ENCODE data around the gene SLC22A31. TPM values are rescaled to one million over a fixed set of nuclear protein-coding genes. Genes with fewer than 3 reads are reported as not detected.

Gene SLC22A31
- total and polyA plus RNA-seq, 3 experiments from 2014 or later, result not detected

GRCh38 chr16:89175280-89176146 is 24.8 kb downstream of the SLC22A31 start:
- Mint-ChIP-seq H3K9me3 (no peaks in the 10 kb centered on the region), H3K36me3 (no peaks in the 10 kb centered on the region), H3K27me3 (no peaks in the 10 kb centered on the region), H3K4me3 (no peak overlapping the region), H3K4me1 (peaks cover 5 to 10% (median 5%) of the 10 kb centered on the region in 3 donors), H3K27ac (no peak overlapping the region)
- Histone ChIP-seq H3K27ac (ENCODE audit: low read depth, low read length) (no peak overlapping the region), H3K4me3 (ENCODE audit: low read length) (no peak overlapping the region), H3K36me3 (ENCODE audit: insufficient read depth, low read length) (no peaks in the 10 kb centered on the region), H3K4me1 (ENCODE audit: insufficient read depth, low read length) (peaks cover 6% of the 10 kb centered on the region), H3K27me3 (ENCODE audit: insufficient read depth, low read length, poor library complexity, severe bottlenecking) (no peaks in the 10 kb centered on the region), H3K9me3 (ENCODE audit: low read length) (no peaks in the 10 kb centered on the region)
- DNase-seq, result no peak
- CTCF ChIA-PET, result no interaction called here
- POLR2A ChIA-PET, result interaction anchor here (0.6 kb wide), 1 partner anchor 426 kb away, joined by 3 read pairs; no protein-coding TSS in a partner anchor

DNA sequence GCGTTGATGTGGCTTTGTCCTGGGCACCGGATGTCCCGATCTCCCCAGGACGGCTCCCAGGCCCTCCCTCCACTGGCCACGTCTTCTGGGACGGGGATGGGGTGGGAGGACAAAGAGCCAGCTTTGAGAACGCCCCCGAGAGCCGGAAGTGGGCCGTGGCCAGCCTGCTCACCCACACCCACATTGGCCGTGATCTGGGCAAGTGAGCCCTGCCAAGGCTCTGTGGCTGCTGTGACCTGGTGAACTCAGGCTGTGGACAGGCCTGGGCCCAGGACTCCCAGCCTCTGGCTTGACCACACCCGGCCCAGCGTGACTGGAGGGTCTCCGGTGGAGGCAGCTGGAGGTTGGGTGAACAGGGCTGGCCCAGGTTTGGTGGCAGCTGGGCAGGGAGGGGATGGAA is 25.5 kb downstream of the SLC22A31 start:
- no peaks in the 10 kb centered on the region for H3K9me3 Mint-ChIP-seq
- POLR2A ChIA-PET, result no interaction called here
- CTCF ChIA-PET, result no interaction called here
- H3K27me3 Mint-ChIP-seq, result no peaks in the 10 kb centered on the region
- no peaks in the 10 kb centered on the region for H3K9me3 ChIP-seq (ENCODE audit: low read length)
- no peaks in the 10 kb centered on the region for H3K27me3 ChIP-seq (ENCODE audit: insufficient read depth, low read length, poor library complexity, severe bottlenecking)
- H3K36me3 ChIP-seq (ENCODE audit: insufficient read depth, low read length), result no peaks in the 10 kb centered on the region
- no peak overlapping the region for H3K27ac ChIP-seq (ENCODE audit: low read depth, low read length)
- peaks cover 6 to 15% (median 8%) of the 10 kb centered on the region in 3 donors for H3K4me1 Mint-ChIP-seq
- peaks cover 12% of the 10 kb centered on the region for H3K4me1 ChIP-seq (ENCODE audit: insufficient read depth, low read length)
- no peak overlapping the region for H3K4me3 ChIP-seq (ENCODE audit: low read length)
- no peak overlapping the region for H3K27ac Mint-ChIP-seq
- no peak for DNase-seq
- no peak overlapping the region for H3K4me3 Mint-ChIP-seq
- no peaks in the 10 kb centered on the region for H3K36me3 Mint-ChIP-seq

- H3K27ac ChIP-seq (ENCODE audit: low read depth, low read length), result no peak overlapping the region
- H3K4me1 ChIP-seq (ENCODE audit: insufficient read depth, low read length), result peaks cover 15% of the 10 kb centered on the region
- no peaks in the 10 kb centered on the region for H3K36me3 Mint-ChIP-seq
- H3K27me3 Mint-ChIP-seq, result no peaks in the 10 kb centered on the region
- DNase-seq, result no peak
- peaks cover 6 to 15% (median 8%) of the 10 kb centered on the region in 3 donors for H3K4me1 Mint-ChIP-seq
- no peaks in the 10 kb centered on the region for H3K9me3 ChIP-seq (ENCODE audit: low read length)
- H3K36me3 ChIP-seq (ENCODE audit: insufficient read depth, low read length), result no peaks in the 10 kb centered on the region
- H3K27me3 ChIP-seq (ENCODE audit: insufficient read depth, low read length, poor library complexity, severe bottlenecking), result no peaks in the 10 kb centered on the region
- no peak overlapping the region for H3K27ac Mint-ChIP-seq
- no peaks in the 10 kb centered on the region for H3K9me3 Mint-ChIP-seq
- no peak overlapping the region for H3K4me3 ChIP-seq (ENCODE audit: low read length)
- CTCF ChIA-PET, result no interaction called here
- H3K4me3 Mint-ChIP-seq, result no peak overlapping the region
- POLR2A ChIA-PET, result no interaction called here
Measured at GRCh38 chr16:89174055-89174827, 26.1 kb downstream of the SLC22A31 start.

DNA sequence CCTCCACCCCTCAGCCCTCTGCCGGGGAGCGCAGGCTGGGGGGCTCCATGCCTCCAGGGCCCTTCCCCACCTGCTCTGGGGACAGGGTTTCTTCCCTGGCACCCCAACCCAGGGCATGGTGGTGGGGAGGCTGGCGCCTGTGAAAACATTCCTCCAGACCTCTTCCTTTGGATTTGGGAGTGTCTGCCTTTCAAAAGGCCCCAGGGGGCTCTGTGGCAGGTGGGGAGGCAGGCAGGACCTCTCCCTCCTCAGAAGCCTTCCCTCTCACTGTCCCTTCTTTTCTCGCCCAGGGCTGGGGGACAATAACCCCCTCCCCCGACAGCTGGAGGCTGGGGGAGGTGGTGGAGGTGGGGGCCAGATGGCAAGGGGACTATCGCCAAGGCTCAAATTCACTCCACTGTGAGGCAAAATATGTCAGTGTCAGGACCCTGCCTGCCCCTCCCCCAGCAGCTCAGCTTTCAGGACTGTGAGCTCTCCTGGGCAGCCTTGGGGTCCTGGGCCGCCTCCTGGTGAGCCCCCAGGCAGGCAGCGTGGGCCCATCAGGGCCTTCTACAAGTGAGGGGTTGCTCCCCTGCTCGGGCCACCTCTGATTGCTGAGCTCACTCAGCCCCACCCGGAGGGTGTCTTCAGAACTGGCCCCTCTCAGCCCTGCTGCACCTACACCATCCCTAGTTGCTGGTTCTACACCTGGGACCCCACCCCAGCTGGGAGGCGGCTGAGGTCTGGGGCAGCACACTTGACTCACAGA is 27.0 kb downstream of the SLC22A31 start:
- H3K9me3 ChIP-seq (ENCODE audit: low read length), result no peaks in the 10 kb centered on the region
- peak overlapping the region in 1 of 8 donors; percentile 26 for H3K27ac Mint-ChIP-seq
- H3K4me3 ChIP-seq (ENCODE audit: low read length), result no peak overlapping the region
- no peaks in the 10 kb centered on the region for H3K27me3 Mint-ChIP-seq
- H3K4me1 ChIP-seq (ENCODE audit: insufficient read depth, low read length), result peaks cover 15% of the 10 kb centered on the region
- no peak overlapping the region for H3K4me3 Mint-ChIP-seq
- H3K36me3 Mint-ChIP-seq, result no peaks in the 10 kb centered on the region
- H3K9me3 Mint-ChIP-seq, result no peaks in the 10 kb centered on the region
- no peak overlapping the region for H3K27ac ChIP-seq (ENCODE audit: low read depth, low read length)
- no peaks in the 10 kb centered on the region for H3K36me3 ChIP-seq (ENCODE audit: insufficient read depth, low read length)
- no peak for DNase-seq
- POLR2A ChIA-PET, result no interaction called here
- H3K27me3 ChIP-seq (ENCODE audit: insufficient read depth, low read length, poor library complexity, severe bottlenecking), result no peaks in the 10 kb centered on the region
- CTCF ChIA-PET, result interaction anchor here (0.8 kb wide), 1 partner anchor 436 kb away, joined by 3 read pairs; no protein-coding TSS in a partner anchor
- peaks cover 6 to 15% (median 8%) of the 10 kb centered on the region in 3 donors for H3K4me1 Mint-ChIP-seq

DNA sequence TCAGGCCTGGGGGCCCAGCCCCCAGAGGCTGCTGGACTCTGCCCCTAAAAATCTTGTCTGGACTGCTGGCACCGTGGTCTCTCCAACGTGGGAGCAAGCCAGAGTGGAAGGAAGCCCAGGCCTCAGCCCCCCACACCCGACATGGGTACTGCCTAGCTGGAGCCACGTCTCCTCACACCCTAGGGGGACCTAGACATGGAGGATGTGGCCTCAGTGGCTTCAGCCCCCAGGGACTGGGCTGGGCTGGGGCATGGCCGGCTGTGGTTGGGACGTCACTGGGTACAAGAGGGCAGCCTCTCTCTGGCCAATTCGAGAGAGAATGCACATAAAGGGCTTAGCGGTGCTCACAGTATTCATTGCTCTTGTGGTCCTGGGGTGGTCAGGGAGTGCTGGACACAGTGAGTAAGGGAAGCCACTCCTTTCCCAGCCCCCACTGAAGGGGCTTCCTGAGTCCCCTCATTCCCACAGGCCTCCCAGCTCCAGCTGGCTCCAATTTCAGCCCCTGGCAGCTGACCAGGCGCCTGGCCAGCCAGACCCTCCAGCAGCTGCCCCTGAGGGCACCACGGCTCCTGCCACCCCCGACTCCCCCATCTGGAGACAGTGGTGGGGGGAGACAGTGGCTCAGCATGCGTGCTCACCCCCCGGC is 27.7 kb downstream of the SLC22A31 start:
- no peak for DNase-seq
- no peaks in the 10 kb centered on the region for H3K27me3 ChIP-seq (ENCODE audit: insufficient read depth, low read length, poor library complexity, severe bottlenecking)
- ChIA-PET POLR2A (no interaction called here), CTCF (interaction anchor here (0.8 kb wide), 1 partner anchor 435 kb away, joined by 3 read pairs; no protein-coding TSS in a partner anchor)
- peaks cover 0 to 4% of the 10 kb centered on the region in 2 donors for H3K27me3 Mint-ChIP-seq
- H3K4me3 Mint-ChIP-seq, result no peak overlapping the region
- no peaks in the 10 kb centered on the region for H3K36me3 Mint-ChIP-seq
- H3K9me3 Mint-ChIP-seq, result no peaks in the 10 kb centered on the region
- H3K4me1 Mint-ChIP-seq, result peaks cover 6 to 17% (median 8%) of the 10 kb centered on the region in 3 donors
- no peak overlapping the region for H3K27ac ChIP-seq (ENCODE audit: low read depth, low read length)
- H3K9me3 ChIP-seq (ENCODE audit: low read length), result no peaks in the 10 kb centered on the region
- peaks cover 17% of the 10 kb centered on the region for H3K4me1 ChIP-seq (ENCODE audit: insufficient read depth, low read length)
- H3K27ac Mint-ChIP-seq, result peak overlapping the region in 1 of 8 donors; percentile 24
- H3K36me3 ChIP-seq (ENCODE audit: insufficient read depth, low read length), result no peaks in the 10 kb centered on the region
- H3K4me3 ChIP-seq (ENCODE audit: low read length), result no peak overlapping the region

DNA sequence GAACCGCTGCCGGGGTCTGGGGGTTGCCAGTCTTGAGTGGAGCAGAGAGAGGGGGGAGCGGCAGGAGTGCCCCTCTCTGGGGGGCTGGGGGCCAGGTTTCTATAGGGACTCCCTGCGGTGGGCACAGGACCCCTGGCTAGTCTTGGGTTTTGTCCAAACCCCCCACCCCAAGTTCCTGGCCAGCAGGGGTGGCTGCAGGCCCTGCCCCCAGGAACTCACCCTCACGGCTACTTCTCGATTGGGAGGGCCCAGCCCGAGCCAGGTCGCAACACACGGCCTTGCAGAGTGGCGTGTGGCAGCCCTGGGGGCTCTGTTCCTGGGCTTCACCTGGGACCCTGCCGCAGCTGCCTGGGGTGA is 28.2 kb downstream of the SLC22A31 start:
- H3K4me3 ChIP-seq (ENCODE audit: low read length), result no peak overlapping the region
- H3K27ac ChIP-seq (ENCODE audit: low read depth, low read length), result no peak overlapping the region
- H3K9me3 Mint-ChIP-seq, result no peaks in the 10 kb centered on the region
- DNase-seq, result no peak
- peaks cover 6 to 20% (median 8%) of the 10 kb centered on the region in 3 donors for H3K4me1 Mint-ChIP-seq
- no peaks in the 10 kb centered on the region for H3K27me3 ChIP-seq (ENCODE audit: insufficient read depth, low read length, poor library complexity, severe bottlenecking)
- ChIA-PET POLR2A (no interaction called here), CTCF (no interaction called here)
- H3K27ac Mint-ChIP-seq, result peak overlapping the region in 1 of 8 donors; percentile 24
- peaks cover 0 to 4% of the 10 kb centered on the region in 2 donors for H3K27me3 Mint-ChIP-seq
- H3K4me1 ChIP-seq (ENCODE audit: insufficient read depth, low read length), result peaks cover 22% of the 10 kb centered on the region
- no peak overlapping the region for H3K4me3 Mint-ChIP-seq
- H3K36me3 Mint-ChIP-seq, result no peaks in the 10 kb centered on the region
- H3K36me3 ChIP-seq (ENCODE audit: insufficient read depth, low read length), result no peaks in the 10 kb centered on the region
- no peaks in the 10 kb centered on the region for H3K9me3 ChIP-seq (ENCODE audit: low read length)

- CTCF ChIA-PET, result no interaction called here
- peak within 1 kb of the TSS; percentile 50 for H3K4me3 ChIP-seq (ENCODE audit: low read length)
- H3K4me1 ChIP-seq (ENCODE audit: insufficient read depth, low read length), result peaks cover 25% of the 10 kb centered on the region
- Mint-ChIP-seq H3K36me3 (no peaks in the 10 kb centered on the region), H3K27ac (peak within 1 kb of the TSS in 5 of 8 donors; percentile 19 to 54 (median 33)), H3K4me1 (peaks cover 6 to 20% (median 8%) of the 10 kb centered on the region in 3 donors), H3K9me3 (no peaks in the 10 kb centered on the region), H3K27me3 (peaks cover 0 to 4% of the 10 kb centered on the region in 2 donors), H3K4me3 (peak within 1 kb of the TSS; percentile 69 to 86 (median 76))
- no peaks in the 10 kb centered on the region for H3K36me3 ChIP-seq (ENCODE audit: insufficient read depth, low read length)
- POLR2A ChIA-PET, result interaction anchor here (1.2 kb wide), 2 partner anchors 9 to 314 kb away, joined by 3 to 6 read pairs; partner anchors contain the start of gene TRAPPC2L
- DNase-seq, result peak; percentile 87 to 94 (median 94)
- no peaks in the 10 kb centered on the region for H3K27me3 ChIP-seq (ENCODE audit: insufficient read depth, low read length, poor library complexity, severe bottlenecking)
- no peaks in the 10 kb centered on the region for H3K9me3 ChIP-seq (ENCODE audit: low read length)
- H3K27ac ChIP-seq (ENCODE audit: low read depth, low read length), result no peak within 1 kb of the TSS
Measured at GRCh38 chr16:89171216-89172170, 28.8 kb downstream of the SLC22A31 start, which contains the start of gene CDH15. Gene CDH15, plus strand, starts transcription at chr16:89171748. Its CDS starts 84 bp downstream, at chr16:89171832.

All from CD8-positive, alpha-beta memory T cell (primary cell).